ENCODE results near the gene MARCHF3.
A peak's percentile ranks its signal among the peaks of the same experiment; 100 is the strongest.
"Not testable (repeated sequence)": the region's sequence is repeated elsewhere in the genome, so short reads cannot be mapped to it uniquely, and the experiment has no call there.

Gene MARCHF3

GRCh38 chr5:126954981-126955380 lies 75.4 kb downstream of the MARCHF3 start:
- no peak for DNase-seq
- no peak for TF ChIP-seq POLR2A (IDR thresholded peaks at IDR 0.05; ENCODE audit: low read length)
- no peak for TF ChIP-seq GATA1 (IDR thresholded peaks at IDR 0.05; ENCODE audit: low read depth, low read length)

- TF ChIP-seq GATA1 (IDR thresholded peaks at IDR 0.05; ENCODE audit: low read depth, low read length): no peak
- no peak for TF ChIP-seq POLR2A (IDR thresholded peaks at IDR 0.05; ENCODE audit: low read length)
- DNase-seq: no peak
Observed at GRCh38 chr5:126953640-126954039, 76.7 kb downstream of the MARCHF3 start.

GRCh38 chr5:126949475-126949874 lies 80.9 kb downstream of the MARCHF3 start:
- TF ChIP-seq POLR2A (IDR thresholded peaks at IDR 0.05; ENCODE audit: low read length): no peak
- no peak for DNase-seq

GRCh38 chr5:126948453-126948852 lies 81.9 kb downstream of the MARCHF3 start:
- no peak for DNase-seq
- no peak for TF ChIP-seq POLR2A (IDR thresholded peaks at IDR 0.05; ENCODE audit: low read length)
- TF ChIP-seq GATA1 (IDR thresholded peaks at IDR 0.05; ENCODE audit: low read depth, low read length): no peak

GRCh38 chr5:126948011-126948355 lies 82.4 kb downstream of the MARCHF3 start:
- no peak for TF ChIP-seq POLR2A (IDR thresholded peaks at IDR 0.05; ENCODE audit: low read length)
- no peak for TF ChIP-seq GATA1 (IDR thresholded peaks at IDR 0.05; ENCODE audit: low read depth, low read length)

GRCh38 chr5:126947146-126948010 lies 83.0 kb downstream of the MARCHF3 start:
- DNase-seq: peak; percentile 45
- no peak for TF ChIP-seq POLR2A (IDR thresholded peaks at IDR 0.05; ENCODE audit: low read length)
- TF ChIP-seq GATA1 (IDR thresholded peaks at IDR 0.05; ENCODE audit: low read depth, low read length): no peak

More at GRCh38 chr5:126948011-126948355, 82.4 kb downstream of the MARCHF3 start:
- DNase-seq: no peak

GRCh38 chr5:126942908-126943307 lies 87.5 kb downstream of the MARCHF3 start:
- not testable (repeated sequence) for DNase-seq

- no peak for TF ChIP-seq GATA1 (IDR thresholded peaks at IDR 0.05; ENCODE audit: low read depth, low read length)
- TF ChIP-seq POLR2A (IDR thresholded peaks at IDR 0.05; ENCODE audit: low read length): no peak
- no peak for DNase-seq
Observed at GRCh38 chr5:126941403-126941802, 89.0 kb downstream of the MARCHF3 start.

GRCh38 chr5:126939887-126940286 lies 90.5 kb downstream of the MARCHF3 start:
- DNase-seq: no peak
- TF ChIP-seq GATA1 (IDR thresholded peaks at IDR 0.05; ENCODE audit: low read depth, low read length) (no peak), POLR2A (IDR thresholded peaks at IDR 0.05; ENCODE audit: low read length) (no peak)

- DNase-seq: no peak
- TF ChIP-seq POLR2A (IDR thresholded peaks at IDR 0.05; ENCODE audit: low read length) (no peak), GATA1 (IDR thresholded peaks at IDR 0.05; ENCODE audit: low read depth, low read length) (no peak)
Observed at GRCh38 chr5:126938466-126938865, 91.9 kb downstream of the MARCHF3 start.

GRCh38 chr5:126937771-126938170 lies 92.6 kb downstream of the MARCHF3 start:
- no peak for TF ChIP-seq GATA1 (IDR thresholded peaks at IDR 0.05; ENCODE audit: low read depth, low read length)
- TF ChIP-seq POLR2A (IDR thresholded peaks at IDR 0.05; ENCODE audit: low read length): no peak
- DNase-seq: no peak

GRCh38 chr5:126936775-126937418 lies 93.5 kb downstream of the MARCHF3 start:
- DNase-seq: no peak
- TF ChIP-seq POLR2A (IDR thresholded peaks at IDR 0.05; ENCODE audit: low read length): no peak
- TF ChIP-seq GATA1 (IDR thresholded peaks at IDR 0.05; ENCODE audit: low read depth, low read length): no peak

- DNase-seq: no peak
Observed at GRCh38 chr5:126931963-126932660, 98.2 kb downstream of the MARCHF3 start.

GRCh38 chr5:126928041-126928440 lies 102.3 kb downstream of the MARCHF3 start:
- TF ChIP-seq POLR2A (IDR thresholded peaks at IDR 0.05; ENCODE audit: low read length) (no peak), GATA1 (IDR thresholded peaks at IDR 0.05; ENCODE audit: low read depth, low read length) (no peak)
- DNase-seq: no peak

More at GRCh38 chr5:126931963-126932660, 98.2 kb downstream of the MARCHF3 start:
- no peak for TF ChIP-seq POLR2A (IDR thresholded peaks at IDR 0.05; ENCODE audit: low read length)
- TF ChIP-seq GATA1 (IDR thresholded peaks at IDR 0.05; ENCODE audit: low read depth, low read length): no peak

Measured in erythroblast (primary cell).